ENCODE results near the gene DNM2. TPM values are rescaled to one million over a fixed set of nuclear protein-coding genes. Genes with fewer than 3 reads are reported as not detected.
"Not testable (repeated sequence)": the region's sequence is repeated elsewhere in the genome, so short reads cannot be mapped to it uniquely, and the experiment has no call there.

DNM2 gene
- total RNA-seq, 4 donors from 2014 or later, result 135 to 322 (median 173) TPM

GRCh38 chr19:10855879-10856522, 138.1 kb downstream of the DNM2 start:
- no peaks in the 10 kb centered on the region for H3K36me3 ChIP-seq
- no peak for TF ChIP-seq POLR2AphosphoS5 (IDR thresholded peaks at IDR 0.05)
- peak in 1 of 2 donors; percentile 60 for TF ChIP-seq CTCF (IDR thresholded peaks at IDR 0.05)
- H3K4me1 ChIP-seq, result no peaks in the 10 kb centered on the region
- no peak for DNase-seq (ENCODE audit: low spot score in 2 of 2)
- WGBS, result 85% methylated on average over 5 of the region's 5 CpGs
- no peaks in the 10 kb centered on the region for H3K9me3 ChIP-seq
- no peak overlapping the region for H3K4me3 ChIP-seq
- H3K27ac ChIP-seq, result no peak overlapping the region
- H3K27me3 ChIP-seq, result no peaks in the 10 kb centered on the region

GRCh38 chr19:10856899-10857298, 139.0 kb downstream of the DNM2 start:
- not testable (repeated sequence) for H3K9me3 ChIP-seq; H3K27me3 ChIP-seq; H3K27ac ChIP-seq; DNase-seq (ENCODE audit: low spot score in 2 of 2); H3K4me1 ChIP-seq; H3K36me3 ChIP-seq; H3K4me3 ChIP-seq
- 93% methylated on average over 1 of the region's 1 CpG for WGBS

- Histone ChIP-seq H3K9me3 (no peaks in the 10 kb centered on the region), H3K27me3 (no peaks in the 10 kb centered on the region), H3K36me3 (no peaks in the 10 kb centered on the region), H3K27ac (no peak overlapping the region), H3K4me1 (no peaks in the 10 kb centered on the region), H3K4me3 (no peak overlapping the region)
- no peak for DNase-seq (ENCODE audit: low spot score in 2 of 2)
- TF ChIP-seq EP300 (IDR thresholded peaks at IDR 0.05) (no peak), CTCF (IDR thresholded peaks at IDR 0.05) (peak in 1 of 2 donors; percentile 24)
- WGBS, result 42% methylated on average over 4 of the region's 4 CpGs
These were observed 140.4 kb downstream of the DNM2 start for GRCh38 chr19:10858204-10858828.

GRCh38 chr19:10861103-10861651, 143.3 kb downstream of the DNM2 start:
- TF ChIP-seq EP300 (IDR thresholded peaks at IDR 0.05) (no peak), POLR2A (IDR thresholded peaks at IDR 0.05) (no peak), CTCF (IDR thresholded peaks at IDR 0.05) (peak in 1 of 2 donors; percentile 53), POLR2AphosphoS5 (IDR thresholded peaks at IDR 0.05) (no peak)
- Histone ChIP-seq H3K36me3 (no peaks in the 10 kb centered on the region), H3K9me3 (no peaks in the 10 kb centered on the region), H3K27me3 (no peaks in the 10 kb centered on the region), H3K4me3 (no peak overlapping the region), H3K27ac (no peak overlapping the region), H3K4me1 (peaks cover 8% of the 10 kb centered on the region)
- no peak for DNase-seq (ENCODE audit: low spot score in 2 of 2)
- 71% methylated on average over 7 of the region's 7 CpGs for WGBS

GRCh38 chr19:10862561-10863106, 144.8 kb downstream of the DNM2 start:
- Histone ChIP-seq H3K9me3 (no peaks in the 10 kb centered on the region), H3K4me1 (peaks cover 8% of the 10 kb centered on the region), H3K27ac (no peak overlapping the region), H3K36me3 (no peaks in the 10 kb centered on the region), H3K27me3 (no peaks in the 10 kb centered on the region), H3K4me3 (no peak overlapping the region)
- WGBS, result 81% methylated on average over 6 of the region's 6 CpGs
- TF ChIP-seq CTCF (IDR thresholded peaks at IDR 0.05) (no peak), POLR2A (IDR thresholded peaks at IDR 0.05) (no peak), POLR2AphosphoS5 (IDR thresholded peaks at IDR 0.05) (no peak), EP300 (IDR thresholded peaks at IDR 0.05) (no peak)
- DNase-seq (ENCODE audit: low spot score in 2 of 2), result no peak

Data from suprapubic skin (tissue), 4 donors.